GM18498 (cell line): ENCODE measurements around the gene ASB10.

Source experiments
- ATAC-seq: cut with Tn5 transposase; IDR thresholded peaks from one replicate; pipeline ENCODE4 v1.9.1; 2021; ENCODE audit warnings: mild to moderate bottlenecking, moderate library complexity; ENCODE audit not compliant: unreplicated experiment

ASB10 gene

GRCh38 chr7:151167197-151167961 lies 19.7 kb downstream of the ASB10 start, which contains the start of gene GBX1:
TSS of gene GBX1 (minus strand) at chr7:151167694. CDS start at chr7:151167548, 146 bp downstream.
- ATAC-seq = no peak

DNA sequence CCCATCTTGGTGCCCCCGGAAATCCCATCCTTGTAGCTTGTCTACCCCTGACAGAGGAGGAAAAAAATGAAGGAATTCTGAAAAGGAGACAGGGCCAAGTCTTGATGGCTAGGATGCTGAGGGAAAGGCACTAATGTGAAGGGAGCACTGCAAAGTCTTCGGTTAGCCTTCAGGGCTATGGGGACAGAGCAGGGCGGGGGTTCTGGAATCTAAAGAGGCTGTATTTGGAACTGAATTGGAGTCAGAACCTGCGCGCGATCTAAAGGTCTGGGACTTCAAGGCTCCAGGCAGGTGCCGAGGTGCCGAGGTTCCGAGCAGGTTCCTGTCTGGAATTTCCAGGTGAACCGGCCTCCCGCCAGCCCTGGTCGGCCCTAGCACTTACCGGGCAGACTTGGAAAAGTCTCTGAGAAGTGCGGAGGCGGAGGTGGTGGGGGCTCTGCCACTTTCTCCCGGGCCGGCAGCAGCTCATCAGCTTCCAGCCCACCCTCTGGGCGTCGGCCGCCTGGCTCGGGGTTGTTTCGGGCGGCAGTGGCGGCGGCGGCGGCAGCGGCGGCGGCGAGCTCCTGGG lies 20.3 kb downstream of the ASB10 start:
- no peak for ATAC-seq

GRCh38 chr7:151161757-151162156 lies 25.3 kb downstream of the ASB10 start:
- no peak for ATAC-seq

DNA sequence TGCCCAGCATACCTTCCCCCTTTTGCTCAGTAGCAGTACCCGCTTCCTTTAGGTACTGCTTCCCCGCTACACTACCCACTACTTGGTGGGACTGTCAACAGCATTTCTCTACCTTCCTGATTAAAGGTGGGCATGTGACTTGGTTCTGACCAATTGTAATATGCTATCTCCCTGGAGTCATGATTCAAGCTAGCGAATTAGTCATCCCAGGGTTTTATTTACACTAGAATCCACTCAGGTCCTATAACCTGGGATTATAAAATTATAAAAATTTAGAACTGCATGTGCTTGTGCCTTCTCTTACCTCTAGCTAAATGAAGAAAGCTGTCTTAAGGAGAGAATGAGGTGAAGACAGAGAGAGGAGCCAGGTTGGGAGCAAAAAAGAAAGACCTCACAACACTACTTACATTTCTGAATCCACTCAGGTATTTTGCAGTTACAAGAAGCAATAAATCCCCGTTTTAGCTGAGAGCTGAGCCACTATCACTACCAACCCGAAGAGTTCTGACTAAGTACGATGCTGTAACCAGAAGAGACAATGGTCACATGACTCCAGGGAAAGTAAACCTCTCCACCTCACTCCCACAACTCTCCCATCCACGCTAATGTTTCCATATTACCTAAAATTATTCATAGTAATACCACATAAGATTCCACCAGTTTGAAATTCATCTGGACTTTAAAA lies 29.3 kb downstream of the ASB10 start:
- no peak for ATAC-seq

GRCh38 chr7:151152643-151153513 lies 34.2 kb downstream of the ASB10 start:
- ATAC-seq = no peak

DNA sequence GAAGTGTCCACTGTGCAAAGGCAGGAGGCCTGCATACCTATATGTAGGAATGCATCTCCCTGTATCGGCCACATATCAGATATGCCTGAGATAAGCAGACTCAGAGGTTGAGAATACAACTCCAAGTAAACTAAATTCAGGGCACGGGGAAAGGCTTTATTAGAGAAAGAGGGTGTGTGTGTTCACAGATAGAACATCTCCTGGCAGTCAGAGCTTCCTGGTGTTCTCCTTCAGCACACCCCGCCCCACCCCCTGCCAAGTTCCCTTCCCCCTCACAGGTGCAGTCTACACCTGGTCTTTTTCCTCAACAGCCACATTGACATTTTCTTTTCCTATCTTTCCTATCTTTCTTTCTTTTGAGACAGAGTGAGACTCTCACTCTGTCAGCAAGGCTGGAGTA lies 36.7 kb downstream of the ASB10 start:
- no peak for ATAC-seq

DNA sequence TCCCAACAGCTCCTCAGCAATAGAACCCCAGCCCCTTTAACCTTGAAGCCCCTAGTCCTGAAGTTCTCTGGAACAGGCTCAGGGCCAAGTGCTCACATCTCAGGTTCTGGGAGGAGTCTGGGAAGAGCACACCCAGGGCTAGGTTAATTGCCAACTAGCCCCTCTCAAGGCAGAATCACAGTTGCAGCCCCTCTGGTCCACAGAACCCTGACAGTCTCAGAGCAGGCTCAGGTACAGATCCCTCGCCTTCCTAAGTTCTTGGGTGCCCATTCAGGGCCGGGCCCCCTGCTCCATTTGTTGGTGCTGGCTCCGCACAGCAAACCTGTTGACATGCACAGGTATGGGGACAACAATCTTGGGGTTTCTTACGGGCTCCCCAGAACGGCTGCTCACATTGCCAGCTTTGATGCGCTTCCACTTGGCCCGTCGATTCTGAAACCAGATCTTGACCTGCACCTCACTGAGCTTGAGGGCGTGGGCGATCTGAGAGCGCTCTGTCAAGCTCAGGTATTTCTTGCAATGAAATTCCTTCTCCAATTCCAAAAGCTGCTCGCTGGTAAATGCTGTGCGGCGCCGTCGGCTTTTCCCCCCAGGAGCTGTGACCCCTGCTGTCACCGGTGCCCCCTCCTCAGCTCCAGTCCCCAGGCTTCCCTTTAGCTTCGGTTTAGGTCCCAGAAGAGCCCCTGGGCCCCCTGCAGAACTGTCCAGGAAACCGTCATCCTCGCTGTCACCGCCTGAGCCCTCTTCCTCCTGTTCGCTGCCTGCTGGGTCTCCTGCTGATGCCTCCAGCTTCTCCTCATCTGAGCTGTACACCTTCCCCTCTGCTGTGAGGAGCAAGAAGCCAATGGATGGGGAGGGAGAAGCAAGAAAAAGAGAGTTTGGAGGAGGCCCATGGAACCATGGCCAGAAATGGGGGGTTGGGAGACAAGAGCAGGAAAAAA lies 38.5 kb downstream of the ASB10 start:
- ATAC-seq = no peak

GRCh38 chr7:151146761-151147160 lies 40.3 kb downstream of the ASB10 start:
- no peak for ATAC-seq

DNA sequence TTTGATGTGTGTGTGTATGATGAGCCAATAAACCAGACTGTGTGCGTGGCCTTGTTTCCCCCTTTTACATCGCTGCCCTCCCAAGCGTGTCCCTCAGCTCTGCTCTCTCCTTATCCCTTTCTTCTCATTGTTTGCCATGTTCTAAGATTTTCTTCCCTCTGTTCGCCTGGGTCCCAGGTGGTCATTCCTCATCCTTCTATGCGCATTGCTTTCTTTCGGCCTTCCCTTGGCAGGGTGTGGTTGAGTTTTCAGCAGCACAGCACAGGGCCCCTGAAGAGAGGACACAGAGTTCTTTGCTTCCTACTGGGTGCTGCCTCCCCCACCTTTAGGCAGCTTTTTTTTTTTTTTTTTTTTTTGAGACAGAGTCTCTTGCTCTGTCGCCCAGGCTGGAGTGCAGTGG lies 42.7 kb downstream of the ASB10 start:
- ATAC-seq = no peak

DNA sequence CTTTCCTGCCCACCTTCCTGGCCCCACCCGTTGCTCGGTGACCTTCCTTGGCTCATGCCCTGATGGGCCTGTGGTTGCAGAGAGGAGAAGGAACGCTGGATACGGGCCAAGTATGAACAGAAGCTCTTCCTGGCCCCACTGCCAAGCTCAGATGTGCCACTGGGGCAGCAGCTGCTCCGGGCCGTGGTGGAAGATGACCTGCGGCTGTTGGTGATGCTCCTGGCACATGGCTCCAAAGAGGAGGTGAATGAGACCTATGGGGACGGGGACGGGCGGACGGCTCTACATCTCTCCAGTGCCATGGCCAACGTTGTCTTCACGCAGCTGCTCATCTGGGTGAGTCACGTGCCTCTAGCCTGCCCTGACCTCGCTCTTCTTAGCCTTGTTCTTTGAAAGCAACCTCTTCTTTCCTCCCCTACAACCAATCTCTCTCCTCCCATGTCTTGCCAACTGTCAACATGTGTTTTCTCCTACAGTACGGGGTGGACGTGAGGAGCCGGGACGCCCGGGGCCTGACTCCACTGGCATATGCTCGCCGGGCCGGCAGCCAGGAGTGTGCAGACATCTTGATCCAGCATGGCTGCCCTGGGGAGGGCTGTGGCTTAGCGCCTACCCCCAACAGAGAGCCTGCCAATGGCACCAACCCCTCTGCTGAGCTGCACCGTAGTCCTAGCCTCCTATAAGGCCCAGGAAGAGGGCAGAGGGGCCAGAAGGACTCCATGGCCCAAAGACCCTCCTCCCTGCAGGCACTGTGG lies 43.6 kb downstream of the ASB10 start:
- ATAC-seq = no peak

DNA sequence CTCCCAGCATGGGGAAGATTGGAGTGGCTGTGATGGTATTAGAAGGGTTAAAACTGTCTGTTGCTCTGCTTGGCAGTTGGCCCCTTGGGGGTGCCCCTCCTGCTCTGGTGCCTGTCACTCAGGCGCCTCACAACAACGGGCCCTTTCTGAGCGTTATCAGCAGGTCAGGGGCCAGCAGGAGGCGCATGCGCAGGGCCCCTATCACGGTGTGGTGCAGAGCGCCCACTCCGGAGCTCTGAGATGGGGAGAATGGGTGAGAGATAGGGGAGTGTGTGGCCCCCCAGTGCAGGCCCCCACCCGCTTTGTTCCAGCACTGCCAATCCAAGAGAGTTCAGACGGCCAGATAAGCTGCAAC lies 44.4 kb downstream of the ASB10 start:
- ATAC-seq = no peak

DNA sequence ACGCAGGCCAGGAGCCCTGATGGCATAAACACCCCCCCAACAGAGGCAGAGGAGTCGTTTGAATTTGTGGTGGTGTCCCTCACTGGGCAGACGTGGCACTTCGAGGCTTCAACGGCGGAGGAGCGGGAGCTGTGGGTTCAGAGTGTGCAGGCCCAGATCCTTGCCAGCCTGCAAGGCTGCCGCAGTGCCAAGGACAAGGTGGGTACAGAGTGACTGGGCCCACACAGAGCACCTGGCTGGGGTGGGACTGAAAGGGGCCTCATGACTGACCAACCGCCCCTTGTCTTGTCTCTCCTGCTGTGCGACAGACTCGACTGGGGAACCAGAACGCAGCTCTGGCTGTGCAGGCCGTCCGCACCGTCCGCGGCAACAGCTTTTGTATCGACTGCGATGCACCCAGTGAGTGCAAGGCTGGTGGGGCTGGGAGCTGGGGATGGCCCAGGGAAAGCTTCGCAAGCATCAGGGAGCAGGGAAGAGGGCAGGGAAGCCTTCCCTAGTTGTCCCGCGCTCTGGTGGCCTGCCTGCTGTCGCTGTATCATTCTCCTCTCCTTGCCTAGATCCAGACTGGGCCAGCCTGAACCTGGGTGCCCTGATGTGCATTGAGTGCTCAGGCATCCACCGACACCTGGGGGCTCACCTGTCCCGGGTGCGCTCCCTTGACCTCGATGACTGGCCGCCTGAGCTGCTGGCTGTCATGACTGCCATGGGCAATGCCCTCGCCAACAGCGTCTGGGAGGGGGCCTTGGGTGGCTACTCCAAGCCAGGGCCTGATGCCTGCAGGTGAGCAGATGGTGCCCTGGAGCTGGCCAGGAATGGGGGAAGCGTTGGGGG lies 45.0 kb downstream of the ASB10 start:
- no peak for ATAC-seq

GRCh38 chr7:151141311-151141854 lies 45.7 kb downstream of the ASB10 start:
- no peak for ATAC-seq

GRCh38 chr7:151140826-151141225 lies 46.2 kb downstream of the ASB10 start:
- no peak for ATAC-seq

DNA sequence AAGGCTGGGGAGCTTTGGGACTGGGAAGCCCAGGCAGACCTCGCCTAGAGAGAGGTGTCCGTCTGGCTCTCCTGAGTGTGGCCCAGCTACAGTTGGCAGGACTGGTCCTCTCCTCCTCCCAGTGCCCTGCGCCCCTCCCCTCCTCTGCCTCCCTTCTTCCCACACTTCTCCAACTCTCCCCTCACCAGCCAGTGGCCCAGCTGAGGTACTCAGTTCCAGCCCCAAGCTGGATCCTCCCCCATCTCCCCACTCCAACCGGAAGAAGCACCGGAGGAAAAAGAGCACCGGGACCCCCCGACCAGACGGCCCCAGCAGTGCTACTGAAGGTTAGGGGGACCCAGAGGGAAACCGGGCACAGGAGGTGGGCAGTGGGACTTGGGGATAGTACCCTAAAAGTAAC lies 47.3 kb downstream of the ASB10 start:
- no peak for ATAC-seq

- ATAC-seq = no peak
Measured at GRCh38 chr7:151139071-151139790, 47.8 kb downstream of the ASB10 start.

GRCh38 chr7:151138153-151138851 lies 48.7 kb downstream of the ASB10 start:
- ATAC-seq = no peak
